ENCODE measurements around the gene ZC3H12C.

GRCh38 chr11:110169738-110170137 lies 76.5 kb downstream of the ZC3H12C start:
- TF ChIP-seq CTCF (IDR thresholded peaks at IDR 0.05) (no peak), POLR2A (IDR thresholded peaks at IDR 0.05) (no peak)

All from esophagus squamous epithelium (tissue), 4 donors.